ENCODE measurements around the gene CAPN12.
"Not testable (repeated sequence)": the region's sequence is repeated elsewhere in the genome, so short reads cannot be mapped to it uniquely, and the experiment has no call there.

DNA sequence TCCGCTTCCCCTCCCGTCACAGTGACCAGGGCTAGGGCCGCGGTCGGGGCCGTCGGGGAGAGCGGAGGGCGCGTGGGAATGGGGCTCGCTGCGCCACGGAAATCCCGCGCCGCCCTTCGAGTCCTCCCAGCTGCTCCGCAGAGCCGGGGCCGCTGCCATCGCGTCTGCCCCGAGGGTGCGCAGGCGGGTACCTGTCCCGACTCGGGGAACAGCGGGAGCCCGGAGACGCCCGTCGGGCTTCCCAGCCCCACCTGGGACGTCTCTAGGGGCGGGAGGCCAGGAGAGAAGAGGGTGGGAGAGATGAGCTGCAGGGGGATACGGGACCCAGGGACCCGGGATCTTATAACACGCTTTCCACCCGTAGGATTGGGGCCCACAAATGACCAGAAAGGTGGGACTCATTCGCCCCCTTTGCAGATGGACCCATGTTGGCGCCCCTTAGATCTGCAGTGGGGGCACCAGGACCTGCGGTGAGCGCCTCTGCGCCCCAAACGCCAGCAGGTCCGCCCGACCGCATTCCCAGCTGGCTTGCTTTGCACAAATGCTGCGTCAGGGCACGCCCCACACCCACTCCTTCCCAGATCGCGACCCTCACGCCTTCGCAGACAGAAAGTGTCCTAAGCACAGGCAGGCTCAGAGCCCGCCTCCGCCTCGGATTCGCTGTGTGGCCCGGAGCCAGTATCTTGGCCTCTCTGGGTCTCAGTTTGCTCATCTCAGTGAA is 26.1 kb upstream of the CAPN12 start:
- TF ChIP-seq POLR2A (IDR thresholded peaks at IDR 0.05; ENCODE audit: low read length); GATA1 (IDR thresholded peaks at IDR 0.05; ENCODE audit: low read depth, low read length): not testable (repeated sequence)
